Measurements from ENCODE around the gene FBL.
"Not testable (repeated sequence)": the region's sequence is repeated elsewhere in the genome, so short reads cannot be mapped to it uniquely, and the experiment has no call there.

FBL gene

GRCh38 chr19:39876486-39876885 is 30.3 kb upstream of the FBL start:
- DNase-seq (ENCODE audit: low read depth in 2 of 2), result not testable (repeated sequence)

GRCh38 chr19:39875401-39875864 is 29.3 kb upstream of the FBL start:
- not testable (repeated sequence) for DNase-seq (ENCODE audit: low read depth in 2 of 2)

- DNase-seq (ENCODE audit: low read depth in 2 of 2), result no peak
Observed at GRCh38 chr19:39874404-39874803, 28.2 kb upstream of the FBL start.

GRCh38 chr19:39873385-39873784 is 27.2 kb upstream of the FBL start:
- DNase-seq (ENCODE audit: low read depth in 2 of 2), result no peak

- DNase-seq (ENCODE audit: low read depth in 2 of 2), result no peak
Observed at GRCh38 chr19:39871886-39872866, 26.0 kb upstream of the FBL start.

- DNase-seq (ENCODE audit: low read depth in 2 of 2), result no peak
Observed at GRCh38 chr19:39871362-39871761, 25.2 kb upstream of the FBL start.

GRCh38 chr19:39870171-39870971 is 24.2 kb upstream of the FBL start:
- no peak for DNase-seq (ENCODE audit: low read depth in 2 of 2)

GRCh38 chr19:39867952-39868351 is 21.8 kb upstream of the FBL start:
- DNase-seq (ENCODE audit: low read depth in 2 of 2), result no peak

GRCh38 chr19:39867133-39867532 is 21.0 kb upstream of the FBL start:
- DNase-seq (ENCODE audit: low read depth in 2 of 2), result no peak

- DNase-seq (ENCODE audit: low read depth in 2 of 2), result no peak
Observed at GRCh38 chr19:39865953-39866352, 19.8 kb upstream of the FBL start.

GRCh38 chr19:39865186-39865585 is 19.0 kb upstream of the FBL start:
- no peak for DNase-seq (ENCODE audit: low read depth in 2 of 2)

GRCh38 chr19:39864118-39864517 is 17.9 kb upstream of the FBL start:
- no peak for DNase-seq (ENCODE audit: low read depth in 2 of 2)

GRCh38 chr19:39858541-39858940 is 12.4 kb upstream of the FBL start:
- DNase-seq (ENCODE audit: low read depth in 2 of 2), result no peak

- DNase-seq (ENCODE audit: low read depth in 2 of 2), result no peak
Observed at GRCh38 chr19:39852882-39853281, 6.7 kb upstream of the FBL start.

GRCh38 chr19:39850892-39851291 is 4.7 kb upstream of the FBL start:
- DNase-seq (ENCODE audit: low read depth in 2 of 2), result no peak

GRCh38 chr19:39848392-39848791 is 2.2 kb upstream of the FBL start:
- no peak for DNase-seq (ENCODE audit: low read depth in 2 of 2)

GRCh38 chr19:39847525-39847924 is 1.3 kb upstream of the FBL start:
- DNase-seq (ENCODE audit: low read depth in 2 of 2), result no peak

- DNase-seq (ENCODE audit: low read depth in 2 of 2), result no peak
Observed at GRCh38 chr19:39846678-39847486, 703 bp upstream of the FBL start.

GRCh38 chr19:39845584-39845932 is 621 bp downstream of the FBL start:
- DNase-seq (ENCODE audit: low read depth in 2 of 2), result no peak

GRCh38 chr19:39845172-39845571 is 1.0 kb downstream of the FBL start:
- DNase-seq (ENCODE audit: low read depth in 2 of 2), result no peak

- no peak for DNase-seq (ENCODE audit: low read depth in 2 of 2)
Observed at GRCh38 chr19:39843919-39844793, 2.0 kb downstream of the FBL start.

Measured in stimulated activated CD4-positive, alpha-beta T cell treated with anti-CD3 and anti-CD28 coated beads, Interleukin-12 subunit alpha, Interleukin-12 subunit beta, amount 100 ng/mL, for 24 hours (primary cell).